GM12872 (cell line): ENCODE results near the gene QSOX2.

Source experiments
- CTCF ChIP-seq: IDR thresholded peaks from 3 replicates; pipeline ENCODE4 v1.5.1; 2011; ENCODE audit warnings: low read depth, mild to moderate bottlenecking, low read length, moderate library complexity; ENCODE audit not compliant: insufficient read depth

The QSOX2 gene

GRCh38 chr9:136229096-136230065 is 16.2 kb downstream of the QSOX2 start:
- TF ChIP-seq CTCF, result no peak

GRCh38 chr9:136228107-136228875 is 17.3 kb downstream of the QSOX2 start:
- no peak for TF ChIP-seq CTCF

DNA sequence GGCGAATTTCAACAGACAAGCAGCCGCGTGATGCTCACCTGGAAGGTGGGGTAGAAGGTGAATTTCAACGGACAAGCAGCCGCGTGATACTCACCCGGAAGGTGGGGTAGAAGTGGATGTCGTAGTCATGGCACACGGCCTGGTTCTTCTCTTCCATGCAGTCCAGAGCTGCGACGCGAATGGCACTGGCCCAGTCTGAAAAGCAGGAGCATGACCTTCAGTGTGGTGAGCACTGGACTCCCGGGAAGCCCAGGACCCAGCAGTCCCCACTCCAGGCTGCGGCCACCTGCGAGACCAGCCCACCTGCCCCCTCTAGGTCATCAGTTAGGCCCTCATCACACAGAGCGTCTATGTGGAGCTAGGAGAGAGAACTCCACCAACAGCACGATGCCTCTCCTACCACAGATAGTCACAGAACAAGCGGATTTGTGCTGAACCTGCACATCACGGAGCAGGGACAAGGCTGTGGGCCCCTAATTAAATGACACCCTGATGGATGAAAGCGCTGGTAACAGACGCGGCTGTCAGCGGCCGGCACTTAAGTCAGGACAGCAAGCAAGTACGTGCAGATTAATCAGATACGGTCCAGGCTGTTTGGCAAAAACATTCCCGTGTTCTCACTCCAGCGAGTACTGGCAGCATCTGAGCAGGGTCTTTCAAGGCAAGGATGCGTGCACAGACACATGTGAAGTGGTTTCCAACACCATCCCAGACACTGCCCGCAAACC is 18.8 kb downstream of the QSOX2 start:
- no peak for TF ChIP-seq CTCF

- TF ChIP-seq CTCF, result peak; percentile 100
Observed at GRCh38 chr9:136225748-136226679, 19.6 kb downstream of the QSOX2 start.

GRCh38 chr9:136225366-136225747 is 20.3 kb downstream of the QSOX2 start:
- TF ChIP-seq CTCF, result no peak

GRCh38 chr9:136223871-136224640 is 21.6 kb downstream of the QSOX2 start:
- no peak for TF ChIP-seq CTCF
